ENCODE data around the gene PLA2G4D.
A peak's percentile ranks its signal among the peaks of the same experiment; 100 is the strongest.

Gene PLA2G4D

DNA sequence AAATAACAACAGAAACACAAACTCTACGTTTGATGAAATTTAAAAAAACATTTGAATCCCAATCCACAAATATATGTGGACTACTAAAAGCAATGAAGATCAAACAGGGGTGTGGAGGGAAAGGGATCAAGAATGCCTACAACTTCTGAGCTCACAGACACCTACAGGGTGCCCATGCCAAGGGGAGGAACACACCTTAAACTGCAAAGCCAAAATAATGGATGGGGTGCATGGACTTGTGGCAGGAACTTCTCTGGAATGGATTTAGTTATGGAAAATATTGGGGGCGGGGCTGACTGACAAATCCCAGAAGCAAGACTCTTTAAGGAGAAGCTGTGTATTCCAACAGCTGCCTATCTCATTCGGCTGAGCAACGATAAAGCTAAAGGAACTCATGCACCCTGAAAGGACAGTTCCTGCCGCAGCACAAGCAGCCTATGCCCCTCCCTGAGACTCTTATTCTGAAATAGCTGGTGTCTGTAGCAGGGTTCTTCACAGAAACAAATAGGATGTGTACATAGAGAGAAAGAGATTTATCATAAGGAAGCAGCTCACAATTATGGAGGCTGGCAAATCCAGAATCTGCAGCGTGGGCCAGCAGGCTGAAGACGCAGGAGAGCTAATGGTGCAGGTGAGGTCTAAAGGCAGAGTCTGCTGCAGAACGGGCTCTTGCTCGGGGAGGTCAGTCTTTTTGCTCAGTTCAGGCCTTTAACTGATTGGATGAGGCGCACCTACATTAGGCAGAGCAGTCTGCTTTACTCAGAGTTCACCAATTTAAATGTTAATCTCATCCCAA lies 24.5 kb upstream of the PLA2G4D start:
- DNase-seq (ENCODE audit: low read depth in 1 of 2, low spot score in 1 of 2), result peak in 1 of 2 experiments; percentile 78
- no peak for TF ChIP-seq JUND (IDR thresholded peaks at IDR 0.05; ENCODE audit: low read depth)
- in situ Hi-C loops (cut with HindIII; ENCODE audit: low pct_unique_long_range_greater_than_20kb, low sequenced_read_pairs), result no loop called here

DNA sequence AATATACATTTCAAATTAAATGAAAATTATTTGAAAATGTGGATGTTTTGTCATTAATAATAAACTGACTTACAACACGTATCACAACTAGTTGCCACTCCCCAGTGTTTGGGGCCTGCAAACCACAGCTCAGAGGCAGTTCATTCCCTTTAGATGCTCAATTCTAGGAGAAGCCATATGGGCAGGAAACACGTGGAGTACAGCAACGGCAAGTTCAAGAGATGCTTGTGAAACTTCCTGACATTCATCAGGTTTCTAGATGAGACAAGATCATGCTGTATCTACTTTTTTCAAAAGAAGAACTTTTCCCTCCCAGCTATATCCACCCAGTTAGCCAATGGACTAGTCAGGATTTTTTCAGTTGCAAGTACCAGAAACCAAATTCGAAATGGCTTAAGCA lies 17.6 kb upstream of the PLA2G4D start:
- TF ChIP-seq JUND (IDR thresholded peaks at IDR 0.05; ENCODE audit: low read depth), result no peak
- DNase-seq (ENCODE audit: low read depth in 1 of 2, low spot score in 1 of 2), result no peak
- in situ Hi-C loops (cut with HindIII; ENCODE audit: low pct_unique_long_range_greater_than_20kb, low sequenced_read_pairs), result no loop called here

DNA sequence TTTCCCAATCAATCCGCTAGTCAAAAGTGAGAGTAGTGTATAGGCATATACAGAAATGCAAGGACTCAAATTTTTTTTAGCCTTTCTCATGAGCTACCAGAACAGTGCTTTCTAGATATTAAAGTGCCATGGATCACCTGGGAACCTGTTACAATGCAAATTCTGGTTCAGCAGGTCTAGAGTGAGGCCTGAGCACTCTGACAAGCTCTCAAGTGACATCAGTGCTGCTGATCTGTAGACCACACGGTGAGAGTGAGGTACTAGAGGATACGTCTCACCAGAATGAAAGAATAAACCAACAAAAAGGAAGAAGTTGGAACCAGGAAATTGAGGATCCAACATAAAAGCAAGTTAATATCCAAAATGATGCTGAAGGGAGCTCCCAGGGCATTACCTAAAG lies 16.0 kb upstream of the PLA2G4D start:
- no peak for DNase-seq (ENCODE audit: low read depth in 1 of 2, low spot score in 1 of 2)
- TF ChIP-seq JUND (IDR thresholded peaks at IDR 0.05; ENCODE audit: low read depth), result no peak
- in situ Hi-C loops (cut with HindIII; ENCODE audit: low pct_unique_long_range_greater_than_20kb, low sequenced_read_pairs), result no loop called here

DNA sequence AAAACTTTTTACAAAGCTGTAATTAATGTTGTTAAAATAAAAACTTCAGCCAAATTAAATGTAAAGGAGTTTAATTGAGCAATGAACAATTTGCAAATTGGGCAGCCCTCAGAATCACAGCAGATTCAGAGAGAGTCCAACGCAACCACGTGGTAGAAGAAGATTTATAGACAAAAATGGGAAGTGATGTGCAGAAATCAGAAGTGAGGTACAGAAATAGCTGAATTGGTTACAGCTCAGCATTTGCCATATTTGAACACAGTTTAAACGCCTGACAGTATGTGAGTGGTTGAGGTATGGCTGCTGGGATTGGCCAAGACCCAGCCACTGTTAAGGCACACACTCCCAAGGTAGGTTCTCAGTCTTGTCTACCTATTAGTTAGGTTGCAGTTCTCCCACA lies 14.4 kb upstream of the PLA2G4D start:
- in situ Hi-C loops (cut with HindIII; ENCODE audit: low pct_unique_long_range_greater_than_20kb, low sequenced_read_pairs), result no loop called here
- DNase-seq (ENCODE audit: low read depth in 1 of 2, low spot score in 1 of 2), result no peak
- no peak for TF ChIP-seq JUND (IDR thresholded peaks at IDR 0.05; ENCODE audit: low read depth)

DNA sequence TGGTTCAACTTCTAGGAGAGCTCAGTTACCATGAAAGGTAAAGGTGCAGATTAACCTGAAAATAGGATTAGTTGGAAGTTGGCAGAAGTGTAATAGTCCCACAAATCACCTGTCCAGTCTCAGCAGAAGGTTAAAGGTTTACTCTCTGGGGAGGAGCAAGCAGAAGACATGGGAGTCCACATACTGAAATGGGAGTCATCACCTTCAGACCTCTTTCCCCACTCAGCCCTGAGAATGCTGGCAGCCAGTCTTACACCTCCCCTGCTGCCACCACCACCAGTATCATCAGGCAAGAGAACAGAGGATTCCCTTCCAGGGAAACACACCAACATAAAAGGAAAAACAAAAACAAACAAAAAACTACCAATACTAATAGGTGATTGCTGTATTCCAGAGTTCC lies 13.8 kb upstream of the PLA2G4D start:
- no peak for DNase-seq (ENCODE audit: low read depth in 1 of 2, low spot score in 1 of 2)
- in situ Hi-C loops (cut with HindIII; ENCODE audit: low pct_unique_long_range_greater_than_20kb, low sequenced_read_pairs), result no loop called here
- no peak for TF ChIP-seq JUND (IDR thresholded peaks at IDR 0.05; ENCODE audit: low read depth)

DNA sequence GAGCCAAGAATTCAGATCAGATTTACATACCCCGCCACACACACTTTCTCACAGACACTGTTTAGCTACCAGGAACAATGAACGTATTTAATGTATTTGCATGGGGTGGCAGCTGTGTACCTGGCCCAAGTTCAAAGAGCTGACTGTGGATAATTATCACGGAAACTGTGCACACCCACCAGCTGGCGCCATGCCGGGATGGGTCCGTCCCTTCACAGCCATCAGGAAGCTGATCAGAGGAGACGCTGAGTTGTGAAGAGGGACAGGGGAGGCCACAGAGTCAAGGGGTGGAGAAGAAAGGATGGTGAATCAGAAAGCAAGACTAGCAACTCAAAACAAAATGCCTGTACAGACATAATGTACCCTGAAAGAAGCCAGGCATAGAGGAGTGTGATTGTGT lies 13.1 kb upstream of the PLA2G4D start:
- in situ Hi-C loops (cut with HindIII; ENCODE audit: low pct_unique_long_range_greater_than_20kb, low sequenced_read_pairs), result no loop called here
- DNase-seq (ENCODE audit: low read depth in 1 of 2, low spot score in 1 of 2), result no peak
- TF ChIP-seq JUND (IDR thresholded peaks at IDR 0.05; ENCODE audit: low read depth), result no peak

DNA sequence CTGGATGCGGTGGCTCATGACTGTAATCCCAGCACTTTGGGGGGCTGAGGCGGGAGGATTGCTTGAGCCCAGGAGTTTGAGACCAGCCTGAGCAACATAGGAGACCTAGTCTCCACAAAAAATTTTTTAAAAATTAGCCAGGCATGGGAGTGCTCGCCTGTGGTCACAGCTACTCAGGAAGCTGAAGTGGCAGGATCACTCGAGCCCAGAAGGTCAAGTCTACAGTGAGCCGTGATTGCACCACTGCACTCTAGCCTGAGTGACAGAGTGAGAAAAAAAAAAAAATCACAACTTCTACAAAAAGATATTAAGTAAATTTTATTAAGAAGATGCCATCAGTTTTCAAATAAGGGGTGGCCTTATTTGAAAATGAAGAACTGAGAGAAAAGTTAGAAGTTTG lies 11.9 kb upstream of the PLA2G4D start:
- in situ Hi-C loops (cut with HindIII; ENCODE audit: low pct_unique_long_range_greater_than_20kb, low sequenced_read_pairs), result no loop called here
- DNase-seq (ENCODE audit: low read depth in 1 of 2, low spot score in 1 of 2), result no peak
- TF ChIP-seq JUND (IDR thresholded peaks at IDR 0.05; ENCODE audit: low read depth), result no peak

DNA sequence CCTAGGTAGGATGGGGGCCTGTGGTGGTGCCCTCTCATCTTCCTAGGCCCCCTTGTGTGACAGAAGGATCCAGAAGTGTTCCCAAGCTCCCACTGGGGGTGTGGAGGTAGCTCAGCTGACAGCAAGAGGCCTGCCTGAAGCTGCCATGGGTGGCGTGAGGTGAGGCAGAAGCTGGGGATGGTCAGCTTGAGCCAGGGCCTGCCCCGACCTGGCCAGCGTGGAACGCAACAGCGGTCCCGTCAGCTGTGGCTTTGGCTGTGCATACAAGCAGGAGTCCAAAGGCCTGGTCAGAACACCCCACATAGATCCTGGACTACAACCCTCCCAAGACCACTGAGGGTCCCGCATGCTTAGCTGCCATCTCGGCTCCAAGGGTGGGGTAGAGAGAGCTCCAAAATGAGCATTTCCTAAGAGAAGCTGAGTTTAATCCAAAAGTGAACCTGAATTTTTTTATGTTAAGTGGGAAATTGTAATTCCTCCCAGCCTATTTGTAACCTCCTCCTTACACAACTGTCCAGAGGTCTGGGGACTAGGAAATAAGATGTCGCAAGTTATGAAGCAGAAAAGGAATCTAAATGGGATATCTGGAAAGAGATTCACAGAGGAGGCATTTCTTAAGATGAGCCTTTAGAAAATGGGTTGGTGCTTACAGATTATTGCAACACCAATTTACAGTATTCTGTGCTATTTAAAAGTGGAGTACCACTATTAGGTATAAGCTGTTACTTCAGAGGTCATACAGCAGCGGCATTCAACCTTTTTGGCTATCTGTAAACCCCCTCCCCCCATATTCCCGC lies 9.9 kb upstream of the PLA2G4D start:
- DNase-seq (ENCODE audit: low read depth in 1 of 2, low spot score in 1 of 2), result no peak
- no peak for TF ChIP-seq JUND (IDR thresholded peaks at IDR 0.05; ENCODE audit: low read depth)
- in situ Hi-C loops (cut with HindIII; ENCODE audit: low pct_unique_long_range_greater_than_20kb, low sequenced_read_pairs), result no loop called here

DNA sequence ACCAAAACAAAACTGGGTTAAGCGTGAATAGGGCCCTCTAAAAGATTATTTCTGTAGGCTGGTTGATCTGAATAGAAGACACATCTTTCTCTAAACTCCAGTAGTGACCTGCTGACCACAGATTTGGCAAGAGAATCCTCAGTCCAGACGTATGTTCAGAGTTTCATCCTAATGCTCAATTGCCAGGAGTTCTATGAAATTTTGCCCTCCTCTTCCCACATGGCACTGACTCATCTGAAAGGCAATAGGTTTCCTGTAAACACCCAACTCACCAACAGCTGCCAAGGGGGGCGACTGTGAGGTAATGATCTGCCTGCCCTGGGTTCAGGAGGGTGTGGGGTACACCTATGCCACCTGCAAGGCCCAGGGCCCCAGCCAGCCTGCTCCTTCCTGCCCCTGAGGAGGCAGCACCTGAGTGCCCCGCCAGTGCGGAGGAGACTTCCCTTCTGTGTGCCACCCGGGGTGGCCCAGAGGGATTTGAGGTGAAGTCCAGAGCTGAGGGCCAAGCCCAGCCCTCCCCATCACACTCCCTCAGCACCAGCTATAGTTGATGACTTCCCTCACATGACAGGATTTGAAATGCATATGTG lies 8.4 kb upstream of the PLA2G4D start:
- in situ Hi-C loops (cut with HindIII; ENCODE audit: low pct_unique_long_range_greater_than_20kb, low sequenced_read_pairs), result no loop called here
- TF ChIP-seq JUND (IDR thresholded peaks at IDR 0.05; ENCODE audit: low read depth), result no peak
- DNase-seq (ENCODE audit: low read depth in 1 of 2, low spot score in 1 of 2), result no peak

DNA sequence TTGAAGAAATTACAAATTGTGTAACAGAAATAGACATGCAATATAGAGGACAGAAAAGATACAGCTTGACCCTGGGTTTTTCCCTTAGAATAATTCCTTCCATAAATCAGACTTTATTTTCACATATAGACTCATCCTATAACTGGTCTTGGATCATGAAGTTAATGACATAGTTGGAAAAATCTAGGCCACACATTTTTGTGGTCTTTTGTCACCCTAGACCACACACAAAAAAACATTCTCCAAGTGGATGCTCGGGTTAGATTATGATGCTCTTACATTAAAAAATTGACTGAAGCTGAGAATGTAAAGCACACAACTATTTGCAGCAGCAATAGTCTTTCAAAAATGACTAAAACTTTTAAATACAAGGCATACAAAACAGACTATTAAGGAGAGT lies 7.5 kb upstream of the PLA2G4D start:
- no peak for DNase-seq (ENCODE audit: low read depth in 1 of 2, low spot score in 1 of 2)
- TF ChIP-seq JUND (IDR thresholded peaks at IDR 0.05; ENCODE audit: low read depth), result no peak
- in situ Hi-C loops (cut with HindIII; ENCODE audit: low pct_unique_long_range_greater_than_20kb, low sequenced_read_pairs), result no loop called here

DNA sequence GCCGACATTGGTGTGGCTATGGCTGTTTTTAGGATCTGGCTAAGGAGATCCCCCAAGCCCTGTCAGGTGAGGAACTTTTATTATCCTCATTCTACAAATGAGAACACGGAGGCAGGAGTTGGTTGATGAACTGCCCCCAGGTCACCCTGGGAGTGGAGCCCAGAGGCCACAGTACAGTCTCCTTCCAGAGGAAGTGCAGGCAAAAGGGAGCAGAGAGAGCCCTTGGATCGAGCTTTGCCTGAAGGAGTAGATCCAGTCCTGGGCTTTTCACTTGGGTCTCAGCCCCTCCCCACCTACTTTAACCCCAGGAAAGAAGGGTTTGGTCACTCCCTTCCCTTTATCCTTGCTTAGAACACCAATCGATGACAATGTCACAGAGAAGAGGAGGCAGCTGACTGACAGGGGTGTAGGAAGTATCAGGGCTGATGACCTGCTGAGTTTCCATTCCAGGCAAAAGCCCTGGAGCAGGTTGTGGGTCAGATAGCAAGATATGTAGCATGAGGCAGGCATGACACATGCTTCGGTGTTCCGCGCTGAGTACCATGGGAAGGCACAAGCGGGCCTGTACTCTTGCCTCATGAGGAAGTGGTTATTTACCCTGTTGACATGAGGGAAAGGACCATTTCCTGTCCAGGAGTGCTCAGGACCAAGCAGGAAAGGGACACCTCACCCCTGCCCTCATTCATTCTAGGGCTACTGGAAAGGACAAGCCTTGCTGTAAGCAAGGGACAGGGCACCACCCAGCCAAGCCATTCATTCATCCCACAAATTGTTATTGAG lies 5.8 kb upstream of the PLA2G4D start:
- in situ Hi-C loops (cut with HindIII; ENCODE audit: low pct_unique_long_range_greater_than_20kb, low sequenced_read_pairs), result no loop called here
- DNase-seq (ENCODE audit: low read depth in 1 of 2, low spot score in 1 of 2), result no peak
- TF ChIP-seq JUND (IDR thresholded peaks at IDR 0.05; ENCODE audit: low read depth), result no peak

DNA sequence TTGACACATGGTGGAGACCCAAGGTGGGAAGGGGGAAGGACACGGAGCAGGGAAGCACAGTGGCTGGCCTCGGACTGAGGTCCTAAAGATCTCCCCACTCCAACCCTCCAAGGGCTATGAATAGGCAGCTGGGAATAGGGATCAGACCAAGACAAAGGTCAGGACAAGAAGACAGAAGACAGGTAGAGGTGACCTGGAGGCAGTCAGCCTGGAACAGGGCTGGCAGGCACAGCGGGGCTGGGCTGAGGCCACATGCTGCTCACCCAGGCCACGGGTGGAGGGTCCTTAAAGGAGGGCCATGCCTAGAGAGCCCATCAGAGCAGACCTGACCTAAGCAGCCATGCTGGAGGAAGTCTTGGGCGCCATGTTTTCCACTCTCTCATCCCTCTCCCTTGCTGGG lies 2.7 kb upstream of the PLA2G4D start:
- DNase-seq (ENCODE audit: low read depth in 1 of 2, low spot score in 1 of 2), result no peak
- no peak for TF ChIP-seq JUND (IDR thresholded peaks at IDR 0.05; ENCODE audit: low read depth)
- in situ Hi-C loops (cut with HindIII; ENCODE audit: low pct_unique_long_range_greater_than_20kb, low sequenced_read_pairs), result no loop called here
